ENCODE data around the gene TBC1D2.

GRCh38 chr9:98235126-98235525, 20.3 kb downstream of the TBC1D2 start:
- TF ChIP-seq POLR2AphosphoS5 (IDR thresholded peaks at IDR 0.05; ENCODE audit: low read depth) (no peak), CTCF (IDR thresholded peaks at IDR 0.05; ENCODE audit: insufficient read depth, low read length) (no peak), GABPA (IDR thresholded peaks at IDR 0.05; ENCODE audit: low read depth) (no peak), SPI1 (IDR thresholded peaks at IDR 0.05; ENCODE audit: borderline replicate concordance, low read depth) (no peak)
- TF ChIP-seq, protein P1, sequence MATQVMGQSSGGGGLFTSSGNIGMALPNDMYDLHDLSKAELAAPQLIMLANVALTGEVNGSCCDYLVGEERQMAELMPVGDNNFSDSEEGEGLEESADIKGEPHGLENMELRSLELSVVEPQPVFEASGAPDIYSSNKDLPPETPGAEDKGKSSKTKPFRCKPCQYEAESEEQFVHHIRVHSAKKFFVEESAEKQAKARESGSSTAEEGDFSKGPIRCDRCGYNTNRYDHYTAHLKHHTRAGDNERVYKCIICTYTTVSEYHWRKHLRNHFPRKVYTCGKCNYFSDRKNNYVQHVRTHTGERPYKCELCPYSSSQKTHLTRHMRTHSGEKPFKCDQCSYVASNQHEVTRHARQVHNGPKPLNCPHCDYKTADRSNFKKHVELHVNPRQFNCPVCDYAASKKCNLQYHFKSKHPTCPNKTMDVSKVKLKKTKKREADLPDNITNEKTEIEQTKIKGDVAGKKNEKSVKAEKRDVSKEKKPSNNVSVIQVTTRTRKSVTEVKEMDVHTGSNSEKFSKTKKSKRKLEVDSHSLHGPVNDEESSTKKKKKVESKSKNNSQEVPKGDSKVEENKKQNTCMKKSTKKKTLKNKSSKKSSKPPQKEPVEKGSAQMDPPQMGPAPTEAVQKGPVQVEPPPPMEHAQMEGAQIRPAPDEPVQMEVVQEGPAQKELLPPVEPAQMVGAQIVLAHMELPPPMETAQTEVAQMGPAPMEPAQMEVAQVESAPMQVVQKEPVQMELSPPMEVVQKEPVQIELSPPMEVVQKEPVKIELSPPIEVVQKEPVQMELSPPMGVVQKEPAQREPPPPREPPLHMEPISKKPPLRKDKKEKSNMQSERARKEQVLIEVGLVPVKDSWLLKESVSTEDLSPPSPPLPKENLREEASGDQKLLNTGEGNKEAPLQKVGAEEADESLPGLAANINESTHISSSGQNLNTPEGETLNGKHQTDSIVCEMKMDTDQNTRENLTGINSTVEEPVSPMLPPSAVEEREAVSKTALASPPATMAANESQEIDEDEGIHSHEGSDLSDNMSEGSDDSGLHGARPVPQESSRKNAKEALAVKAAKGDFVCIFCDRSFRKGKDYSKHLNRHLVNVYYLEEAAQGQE (IDR thresholded peaks at IDR 0.05; ENCODE audit: insufficient replicate concordance, low read depth), result no peak

Data from HL-60 (cell line).